ENCODE results near the gene SI. TPM values are rescaled to one million over a fixed set of nuclear protein-coding genes. Genes with fewer than 3 reads are reported as not detected.

Gene SI
- total RNA-seq, 1 experiment from 2014 or later = 1.7 TPM

GRCh38 chr3:165103616-165104015 is 25.3 kb upstream of the SI start:
- H3K4me1 ChIP-seq = no peaks in the 10 kb centered on the region
- H3K4me3 Mint-ChIP-seq (ENCODE audit: unreplicated experiment) = no peak overlapping the region
- H3K4me1 Mint-ChIP-seq (ENCODE audit: low read depth, unreplicated experiment) = no peaks in the 10 kb centered on the region
- no peaks in the 10 kb centered on the region for H3K27me3 ChIP-seq (replicated peaks; ENCODE audit: control insufficient read depth, insufficient read depth, low read length)
- ChIA-PET POLR2A (no interaction called here), CTCF (no interaction called here)
- no peak overlapping the region for H3K27ac Mint-ChIP-seq (ENCODE audit: unreplicated experiment)
- H3K36me3 ChIP-seq (ENCODE audit: control insufficient read depth, insufficient read depth, low read length) = no peaks in the 10 kb centered on the region
- no peak for TF ChIP-seq CTCF (IDR thresholded peaks at IDR 0.05; ENCODE audit: insufficient read depth in 1 of 2, low read depth in 1 of 2, low read length in 1 of 2, severe bottlenecking in 1 of 2, unreplicated experiment in 1 of 2)
- H3K9me3 Mint-ChIP-seq (ENCODE audit: unreplicated experiment) = no peaks in the 10 kb centered on the region
- H3K4me3 ChIP-seq (ENCODE audit: low read depth, low read length) = no peak overlapping the region
- no peaks in the 10 kb centered on the region for H3K36me3 Mint-ChIP-seq (ENCODE audit: insufficient read depth, unreplicated experiment)
- no peaks in the 10 kb centered on the region for H3K9me3 ChIP-seq
- peaks cover 3% of the 10 kb centered on the region for H3K27me3 Mint-ChIP-seq (ENCODE audit: insufficient read depth, unreplicated experiment)
- no TSS peak for BruUV-seq (replicated peaks)
- no peak for DNase-seq
- intact Hi-C loops (cut with micrococcal nuclease; ENCODE audit: unreplicated experiment) = no loop called here

- Mint-ChIP-seq H3K4me1 (ENCODE audit: low read depth, unreplicated experiment) (no peaks in the 10 kb centered on the region), H3K9me3 (ENCODE audit: unreplicated experiment) (no peaks in the 10 kb centered on the region), H3K4me3 (ENCODE audit: unreplicated experiment) (no peak overlapping the region), H3K36me3 (ENCODE audit: insufficient read depth, unreplicated experiment) (no peaks in the 10 kb centered on the region), H3K27me3 (ENCODE audit: insufficient read depth, unreplicated experiment) (no peaks in the 10 kb centered on the region), H3K27ac (ENCODE audit: unreplicated experiment) (no peak overlapping the region)
- H3K36me3 ChIP-seq (ENCODE audit: control insufficient read depth, insufficient read depth, low read length) = no peaks in the 10 kb centered on the region
- H3K4me1 ChIP-seq = no peaks in the 10 kb centered on the region
- CTCF ChIA-PET = no interaction called here
- H3K4me3 ChIP-seq (ENCODE audit: low read depth, low read length) = no peak overlapping the region
- POLR2A ChIA-PET = no interaction called here
- no peak for TF ChIP-seq CTCF (IDR thresholded peaks at IDR 0.05; ENCODE audit: insufficient read depth in 1 of 2, low read depth in 1 of 2, low read length in 1 of 2, severe bottlenecking in 1 of 2, unreplicated experiment in 1 of 2)
- BruUV-seq (replicated peaks) = no TSS peak
- DNase-seq = no peak
- H3K9me3 ChIP-seq = 0 out of 2 replicates have a peak, but pooled peaks cover 4% of the 10 kb centered on the region
- H3K27me3 ChIP-seq (replicated peaks; ENCODE audit: control insufficient read depth, insufficient read depth, low read length) = no peaks in the 10 kb centered on the region
- intact Hi-C loops (cut with micrococcal nuclease; ENCODE audit: unreplicated experiment) = loop anchor here (1.0 kb wide), 1 partner anchor 51 kb away; no protein-coding TSS in a partner anchor
Measured at GRCh38 chr3:165082650-165083049, 4.4 kb upstream of the SI start.

- ChIA-PET POLR2A (no interaction called here), CTCF (no interaction called here)
- Mint-ChIP-seq H3K4me1 (ENCODE audit: low read depth, unreplicated experiment) (no peaks in the 10 kb centered on the region), H3K27ac (ENCODE audit: unreplicated experiment) (no peak overlapping the region), H3K36me3 (ENCODE audit: insufficient read depth, unreplicated experiment) (no peaks in the 10 kb centered on the region), H3K9me3 (ENCODE audit: unreplicated experiment) (no peaks in the 10 kb centered on the region), H3K27me3 (ENCODE audit: insufficient read depth, unreplicated experiment) (no peaks in the 10 kb centered on the region), H3K4me3 (ENCODE audit: unreplicated experiment) (no peak overlapping the region)
- no peak for DNase-seq
- Histone ChIP-seq H3K9me3 (0 out of 2 replicates have a peak, but pooled peaks cover 4% of the 10 kb centered on the region), H3K4me3 (ENCODE audit: low read depth, low read length) (no peak overlapping the region), H3K36me3 (ENCODE audit: control insufficient read depth, insufficient read depth, low read length) (no peaks in the 10 kb centered on the region), H3K4me1 (no peaks in the 10 kb centered on the region), H3K27me3 (replicated peaks; ENCODE audit: control insufficient read depth, insufficient read depth, low read length) (no peaks in the 10 kb centered on the region)
- intact Hi-C loops (cut with micrococcal nuclease; ENCODE audit: unreplicated experiment) = no loop called here
- no peak for TF ChIP-seq CTCF (IDR thresholded peaks at IDR 0.05; ENCODE audit: insufficient read depth in 1 of 2, low read depth in 1 of 2, low read length in 1 of 2, severe bottlenecking in 1 of 2, unreplicated experiment in 1 of 2)
- BruUV-seq (replicated peaks) = no TSS peak
Measured at GRCh38 chr3:165081183-165081582, 2.9 kb upstream of the SI start.

All from Caco-2 (cell line).